HS-5 (cell line): ENCODE data around the gene MUC4.
"Not testable (repeated sequence)": the region's sequence is repeated elsewhere in the genome, so short reads cannot be mapped to it uniquely, and the experiment has no call there.

Source experiments
- DNase-seq: peaks from one replicate; pipeline ENCODE4 v3.0.0-alpha.2; 2012; ENCODE audit warnings: low read depth

MUC4 gene

DNA sequence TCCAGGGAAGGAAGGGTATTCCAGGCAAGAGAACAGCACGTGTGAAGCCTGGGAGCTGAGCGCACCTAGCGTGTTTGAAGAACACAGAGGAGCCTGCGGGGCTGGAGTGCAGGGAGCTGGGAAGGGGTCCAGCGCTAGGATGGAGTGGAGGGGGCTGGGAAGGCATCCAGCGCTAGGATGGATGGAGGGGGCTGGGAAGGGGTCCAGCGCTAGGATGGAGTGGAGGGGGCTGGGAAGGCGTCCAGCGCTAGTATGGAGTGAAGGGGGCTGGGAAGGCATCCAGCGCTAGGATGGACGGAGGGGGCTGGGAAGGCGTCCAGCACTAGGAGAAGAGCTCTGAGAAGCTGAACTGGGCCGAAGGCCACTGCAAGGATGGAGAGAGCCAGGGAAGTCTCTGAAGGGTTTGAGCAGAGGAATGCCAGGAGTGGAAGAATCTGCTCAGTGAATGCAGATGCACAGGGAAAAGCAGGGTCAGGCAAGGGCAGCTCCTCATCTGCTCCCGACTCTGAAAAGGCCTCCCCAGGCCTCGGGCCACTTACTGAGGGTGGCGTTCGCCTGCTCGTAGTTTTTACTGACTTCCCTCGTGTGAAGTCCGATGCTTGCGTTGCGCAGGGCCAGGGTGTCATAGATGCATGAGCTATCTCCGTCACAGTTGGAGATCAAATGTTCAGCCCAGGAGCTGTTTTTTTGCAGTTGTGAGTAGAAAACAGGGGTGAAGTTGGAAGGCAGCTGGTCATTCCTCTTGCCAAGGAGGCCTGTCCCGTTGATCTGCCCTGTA, 51.2 kb downstream of the MUC4 start:
- DNase-seq: no peak

DNA sequence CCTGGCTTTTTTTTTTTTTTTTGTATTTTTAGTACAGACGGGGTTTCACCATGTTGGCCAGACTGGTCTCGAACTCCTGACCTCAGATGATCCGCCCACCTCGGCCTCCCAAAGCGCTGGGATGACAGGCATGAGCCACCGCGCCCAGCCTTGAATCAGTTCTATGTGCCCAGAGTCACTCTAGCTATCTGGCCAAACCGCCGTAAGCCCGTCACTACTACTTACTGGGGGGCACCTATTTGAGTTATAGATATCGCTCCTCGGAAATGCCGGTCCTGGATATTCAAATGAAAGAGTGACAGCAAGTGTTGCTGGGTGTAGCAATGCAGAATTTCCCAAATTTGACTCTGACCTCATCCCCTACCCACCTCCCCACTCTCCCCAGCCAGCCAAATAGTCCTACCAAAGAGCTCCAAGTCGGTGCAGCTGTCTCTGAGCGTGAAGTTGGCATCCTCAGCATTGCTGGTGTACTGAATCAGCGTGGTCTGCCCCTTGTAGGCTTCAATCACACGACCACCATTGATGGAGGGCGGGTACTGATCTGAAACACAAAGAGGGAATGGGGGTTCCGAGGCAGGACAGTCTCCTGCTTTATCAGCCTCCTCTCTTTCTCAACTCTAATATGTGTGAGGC, 52.9 kb downstream of the MUC4 start:
- DNase-seq: no peak

DNA sequence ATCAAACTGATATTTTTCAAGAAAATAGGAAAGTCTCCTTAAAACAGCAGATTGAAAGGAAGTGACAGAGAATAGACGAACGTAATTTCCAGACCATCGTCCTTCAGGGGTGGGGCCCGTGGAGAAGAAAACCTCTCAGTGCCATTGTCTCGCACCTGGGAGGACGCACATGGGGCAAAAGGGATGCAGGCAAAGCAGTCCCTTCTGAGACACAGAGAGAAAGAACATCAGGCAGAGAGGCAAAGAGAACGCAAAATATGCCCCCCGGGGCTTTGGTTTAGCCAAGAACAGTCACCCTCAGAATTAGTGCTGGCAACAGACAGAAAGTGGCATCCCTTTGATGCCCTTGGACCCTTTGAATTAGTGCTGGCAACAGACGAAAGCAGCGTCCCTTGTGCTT, 53.9 kb downstream of the MUC4 start:
- no peak for DNase-seq

DNA sequence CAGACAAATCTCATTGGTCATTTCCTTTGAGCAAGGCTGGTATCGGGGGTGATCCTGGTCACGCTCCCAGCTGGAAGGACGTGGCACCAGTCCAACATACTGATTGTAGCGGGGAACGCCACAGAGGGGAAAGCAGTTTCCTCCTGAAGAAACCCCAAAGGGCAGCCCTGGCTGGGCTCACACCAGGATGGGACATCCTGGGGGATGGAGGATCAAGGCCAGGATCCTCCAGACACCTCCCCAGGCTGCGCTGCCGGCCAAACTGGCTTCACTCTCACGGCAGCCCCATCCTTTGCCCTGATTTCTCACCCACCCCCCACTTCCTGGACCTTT, 54.3 kb downstream of the MUC4 start:
- no peak for DNase-seq

DNA sequence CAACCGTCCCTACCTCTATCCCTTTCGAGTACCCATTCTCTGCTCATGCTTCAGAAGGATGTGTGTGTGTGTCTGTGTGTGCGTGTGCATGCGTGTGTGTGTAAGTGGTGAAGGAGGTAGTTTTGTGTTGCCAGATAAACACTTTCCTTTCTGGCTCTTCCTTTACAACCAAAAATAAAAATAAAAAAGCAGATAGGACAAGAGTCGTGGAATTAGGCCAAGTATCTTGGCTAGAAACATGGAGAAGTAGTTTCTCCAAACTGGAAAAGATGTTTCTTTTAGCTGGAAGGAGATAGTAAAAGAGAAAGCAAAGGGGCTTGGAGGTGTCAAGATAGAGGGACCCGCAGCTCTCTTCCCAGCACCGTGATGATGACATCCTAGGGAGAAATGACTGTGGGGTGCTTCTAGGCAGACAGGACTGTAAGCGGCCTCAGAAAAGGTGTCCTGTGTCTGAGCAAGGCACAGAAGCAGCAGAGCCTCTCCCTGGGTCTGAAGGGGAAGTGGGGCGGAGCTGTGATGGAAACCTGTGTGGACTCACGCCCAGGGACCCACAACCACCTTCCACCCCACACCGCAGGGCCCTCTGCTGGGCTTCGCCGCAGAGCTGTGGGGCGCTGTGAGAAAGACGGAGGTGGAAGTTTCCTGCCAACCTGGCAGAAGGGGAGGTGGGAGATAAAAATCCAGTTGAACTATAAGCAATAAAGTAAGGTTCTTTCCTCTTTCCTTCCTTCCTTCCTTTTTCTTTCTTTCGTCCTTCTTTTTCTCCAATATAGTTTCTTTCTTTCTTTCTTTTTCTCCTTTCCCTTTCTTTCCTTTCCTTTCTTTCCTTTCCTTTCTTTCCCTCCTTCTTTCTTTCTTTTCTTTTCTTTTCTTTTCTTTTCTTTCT, 55.7 kb downstream of the MUC4 start:
- DNase-seq: no peak

DNA sequence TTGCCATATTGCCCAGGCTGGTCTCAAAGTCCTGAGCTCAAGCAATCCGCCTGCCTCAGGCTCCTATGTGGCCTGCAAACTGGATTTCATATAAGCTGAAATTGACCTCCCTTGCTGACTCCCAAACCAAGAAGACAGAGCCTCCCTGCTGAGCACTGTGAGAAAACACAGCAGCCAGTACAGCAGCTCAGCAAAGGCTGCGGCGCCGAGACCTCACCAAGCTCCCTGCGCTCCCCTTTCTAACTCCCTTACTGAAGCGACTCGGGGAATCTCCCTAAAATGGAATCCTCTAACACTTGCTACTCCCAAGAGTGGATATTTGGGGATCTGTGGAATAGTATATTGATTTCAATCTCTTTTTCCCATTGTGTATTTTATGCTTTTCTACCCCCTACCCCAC, 56.3 kb downstream of the MUC4 start:
- DNase-seq: no peak

DNA sequence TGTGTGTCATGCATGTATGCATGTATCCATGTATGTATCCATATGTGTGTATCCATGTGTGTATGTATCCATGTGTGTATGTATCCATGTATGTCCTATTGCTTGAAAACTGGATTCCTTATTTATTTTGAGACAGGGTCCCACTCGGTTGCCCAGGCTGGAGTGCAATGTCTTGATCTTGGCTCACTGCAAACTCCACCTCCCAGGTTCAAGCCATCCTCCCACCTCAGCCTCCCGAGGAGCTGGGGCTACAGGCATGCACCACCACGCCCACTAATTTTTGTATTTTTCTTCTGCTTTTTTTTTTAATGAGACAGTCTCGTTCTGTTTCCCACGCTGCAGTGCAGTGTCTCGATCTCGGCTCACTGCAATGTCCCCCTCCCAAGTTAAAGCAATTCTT, 56.8 kb downstream of the MUC4 start:
- no peak for DNase-seq

DNA sequence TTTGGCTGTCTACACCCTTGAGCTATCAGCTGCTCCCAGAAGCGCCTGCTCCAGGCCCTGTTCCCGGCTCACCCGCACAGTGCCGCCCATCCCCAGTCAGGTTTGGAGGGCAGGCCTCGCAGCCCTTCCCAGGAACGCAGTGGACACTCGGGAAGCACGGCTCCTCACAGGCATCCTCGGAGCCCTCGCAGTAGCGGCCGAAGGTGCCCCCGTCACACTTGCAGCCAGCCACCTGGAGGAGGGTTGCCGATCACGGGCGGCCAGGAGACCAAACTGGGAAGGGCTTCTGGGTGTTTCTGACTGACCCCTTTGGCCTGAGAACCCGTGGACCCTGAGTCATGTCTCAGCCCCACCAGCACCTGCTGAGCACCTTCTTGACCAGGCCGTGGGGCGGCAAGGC, 57.6 kb downstream of the MUC4 start:
- no peak for DNase-seq

DNA sequence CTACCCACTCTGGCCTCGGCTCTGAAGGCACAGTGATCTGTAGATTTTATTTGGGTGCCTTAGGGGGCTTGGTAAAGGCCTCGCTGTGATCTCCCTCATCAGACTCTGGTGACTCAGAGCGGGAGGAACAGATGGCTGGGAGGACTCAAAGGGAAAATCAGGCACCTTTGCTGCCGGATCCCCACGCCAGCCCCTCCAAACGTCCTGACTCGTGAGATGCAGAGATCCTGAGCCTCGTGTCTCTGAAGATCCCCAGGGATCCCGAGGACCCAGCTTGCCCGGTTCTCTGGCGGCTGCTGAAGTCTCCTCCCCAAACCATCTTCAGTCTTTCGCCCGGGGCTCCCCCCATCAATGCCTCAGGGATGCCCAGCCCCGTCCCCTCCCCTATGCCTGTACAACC, 58.1 kb downstream of the MUC4 start:
- DNase-seq: no peak

DNA sequence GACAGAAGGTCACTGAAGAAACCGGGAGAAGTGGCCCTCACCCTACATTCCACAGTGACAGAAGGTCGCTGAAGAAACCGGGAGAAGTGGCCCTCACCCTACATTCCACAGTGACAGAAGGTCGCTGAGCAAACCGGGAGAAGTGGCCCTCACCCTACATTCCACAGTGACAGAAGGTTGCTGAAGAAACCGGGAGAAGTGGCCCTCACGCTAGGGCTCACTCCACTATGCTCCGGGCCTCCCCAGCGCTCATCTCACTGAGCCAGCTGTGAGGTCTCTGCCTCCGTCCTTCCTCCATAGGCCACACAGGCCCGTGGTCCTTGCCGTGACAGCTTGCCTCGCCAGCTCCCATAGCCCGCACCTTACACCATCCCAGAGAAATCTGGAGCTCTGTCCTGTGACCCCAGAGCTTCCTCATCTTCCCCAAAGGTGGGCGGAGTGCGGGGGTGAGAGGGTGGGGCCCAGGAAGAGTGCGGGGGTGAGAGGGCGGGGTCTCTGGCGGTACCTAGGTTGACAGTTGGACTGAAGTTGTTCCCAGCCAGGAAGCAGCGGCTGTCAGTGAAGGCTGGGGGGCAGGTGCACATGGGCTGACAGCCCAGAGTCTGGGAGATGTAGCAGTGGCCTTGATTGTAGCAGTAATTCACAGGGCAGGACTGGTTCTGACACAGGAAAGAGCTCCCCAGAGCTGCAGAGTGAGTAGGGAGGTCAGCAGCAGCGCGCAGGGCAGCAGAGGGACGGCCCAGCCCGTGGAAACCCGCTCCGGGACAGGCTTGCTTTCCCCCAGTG, 59.0 kb downstream of the MUC4 start:
- DNase-seq: no peak

DNA sequence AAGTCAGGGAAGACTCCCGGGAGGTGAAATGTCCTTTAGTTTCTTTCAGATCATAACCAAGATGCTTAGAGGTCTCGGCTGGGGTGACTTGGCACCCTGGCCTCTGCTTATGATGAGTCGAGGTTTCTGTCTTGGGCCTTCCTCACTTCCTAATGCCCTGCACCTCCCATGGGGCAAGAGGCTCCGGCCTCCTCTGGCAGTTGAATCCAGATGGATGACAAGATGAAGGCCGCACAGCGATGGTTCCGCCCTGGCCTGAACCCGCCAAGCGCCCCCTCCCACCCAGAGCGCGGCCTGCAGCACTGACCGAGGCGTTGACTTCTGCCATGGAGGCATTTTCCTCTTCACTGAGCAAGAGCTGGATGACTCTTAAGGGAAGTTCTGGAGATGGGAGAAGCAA, 59.7 kb downstream of the MUC4 start:
- DNase-seq: no peak

DNA sequence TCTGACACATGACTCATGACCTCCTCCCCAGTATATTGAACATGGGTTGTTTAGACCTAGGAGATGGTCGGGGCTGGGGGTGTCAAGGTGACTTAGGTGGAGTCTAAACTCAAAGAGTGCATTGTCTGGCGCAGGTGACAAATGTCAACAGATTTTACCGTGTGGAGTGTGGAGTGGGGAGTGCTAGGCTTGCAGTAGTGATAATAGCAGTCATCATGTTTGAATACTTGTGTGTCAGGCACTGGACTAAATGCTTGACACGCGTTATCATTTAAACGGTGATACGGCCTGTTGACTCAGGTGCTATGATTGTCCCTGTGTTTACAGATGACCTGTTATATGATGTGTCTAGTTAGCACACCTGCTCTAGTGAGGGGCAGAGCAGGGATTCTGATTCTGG, 60.2 kb downstream of the MUC4 start:
- no peak for DNase-seq

DNA sequence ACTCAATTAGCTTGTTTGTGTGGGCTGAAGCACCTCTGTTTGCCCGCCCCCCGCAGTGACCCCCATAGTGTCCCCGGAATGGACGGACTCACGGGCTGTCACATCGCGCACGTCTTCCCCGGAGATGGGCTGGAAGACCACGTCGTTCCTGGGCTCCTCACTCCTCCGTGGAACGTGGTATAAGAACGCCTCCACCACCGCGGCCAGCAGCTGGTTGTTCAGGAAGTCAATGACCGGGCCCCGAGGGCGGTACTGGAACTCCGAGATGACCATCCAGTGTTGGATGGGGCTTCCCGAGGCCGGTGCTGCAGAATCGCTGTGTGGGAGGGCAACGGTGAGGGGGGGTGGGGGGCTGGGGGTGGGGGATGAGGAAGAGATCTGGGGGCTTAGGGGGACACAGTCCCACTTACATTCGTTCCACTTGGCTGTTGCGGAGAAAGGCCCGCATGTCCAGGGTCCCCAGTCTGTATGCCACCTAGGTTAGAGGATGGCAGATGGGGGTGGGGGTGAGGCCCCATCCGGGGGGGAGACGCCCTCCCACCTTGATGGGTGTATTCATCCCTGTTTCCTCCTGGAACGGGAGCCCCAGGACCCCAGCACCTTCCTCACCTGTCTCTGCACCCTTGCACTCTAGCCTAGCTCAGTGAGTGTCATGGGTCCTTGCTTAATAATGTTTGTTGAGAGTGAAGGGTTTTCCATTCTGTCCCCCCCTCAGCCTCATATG, 60.8 kb downstream of the MUC4 start:
- no peak for DNase-seq

DNA sequence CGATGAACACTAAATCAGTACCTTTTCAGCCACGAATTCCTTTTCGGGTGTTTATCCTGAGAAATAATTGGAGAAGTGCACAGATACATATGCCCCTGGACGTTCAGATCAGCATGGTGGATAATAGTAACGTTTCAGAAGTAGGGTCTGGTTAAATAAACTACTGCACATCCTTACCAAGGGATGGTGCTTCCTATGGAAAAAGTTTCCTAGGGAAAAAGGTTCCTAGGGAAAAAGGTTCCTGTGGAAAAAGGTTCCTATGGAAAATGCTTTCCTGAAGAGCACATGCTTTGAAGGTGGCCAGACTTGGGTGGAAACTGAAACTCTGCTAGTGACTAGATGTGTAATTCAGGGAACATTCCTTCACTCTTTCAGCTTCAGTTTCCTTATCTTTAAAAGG, 62.6 kb downstream of the MUC4 start:
- DNase-seq: not testable (repeated sequence)

DNA sequence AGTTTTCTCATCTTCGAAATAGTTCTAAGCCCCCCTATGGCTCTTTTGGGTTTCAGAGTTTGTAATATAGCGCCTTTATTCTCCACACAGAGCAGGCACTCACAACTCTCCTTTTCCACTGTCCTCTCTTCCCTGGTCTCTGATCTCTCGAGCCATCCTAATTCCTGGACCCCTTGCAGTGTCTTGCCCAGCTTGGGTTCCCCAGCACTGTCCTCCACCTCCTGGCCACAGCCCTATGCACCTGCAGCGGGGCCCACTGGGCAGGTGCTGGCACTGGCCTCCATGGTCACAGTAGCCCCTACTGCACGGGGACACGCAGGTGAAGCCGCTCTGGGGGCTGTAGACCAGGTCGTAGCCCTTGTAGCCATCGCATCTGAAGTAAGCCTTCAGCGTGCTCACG, 63.1 kb downstream of the MUC4 start:
- DNase-seq: no peak

DNA sequence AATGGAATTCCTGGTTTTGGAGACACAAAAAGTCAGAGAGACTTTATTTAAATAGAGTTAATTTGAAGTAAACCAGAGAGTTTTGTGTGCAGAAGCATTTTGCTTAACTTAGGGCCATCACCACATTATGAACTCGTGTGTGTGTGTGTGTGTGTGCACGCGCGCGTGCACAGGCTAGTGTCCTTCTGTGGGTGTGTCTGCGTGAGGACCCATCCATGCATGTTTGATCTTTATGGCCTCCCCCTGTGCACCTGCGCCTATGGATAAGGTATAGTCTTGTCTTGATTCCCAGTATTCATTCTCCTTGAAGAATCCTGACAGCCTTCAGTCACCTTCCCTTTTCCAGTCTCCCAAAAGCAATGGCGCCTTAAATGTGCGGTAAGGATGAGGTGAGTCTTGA, 65.0 kb downstream of the MUC4 start:
- no peak for DNase-seq

DNA sequence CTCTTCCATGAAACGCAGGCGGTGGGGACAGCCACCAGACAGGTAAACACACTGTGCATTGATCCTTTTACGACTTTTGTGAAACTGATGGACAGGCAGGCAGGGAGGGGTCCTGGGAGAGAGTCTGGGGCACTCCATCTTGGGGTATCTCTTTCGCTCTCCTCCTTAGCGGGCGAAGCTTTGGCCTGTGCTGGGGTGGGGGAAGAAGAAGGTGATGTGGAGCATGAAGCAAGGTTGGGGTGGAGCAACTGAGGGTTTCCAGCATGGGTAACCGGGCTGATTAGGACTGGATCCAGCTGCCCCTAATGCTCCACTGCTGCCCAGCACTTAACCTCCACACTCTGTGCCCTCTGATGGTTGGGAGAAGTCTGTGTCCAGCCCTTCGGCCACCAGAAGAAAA, 65.4 kb downstream of the MUC4 start:
- DNase-seq: no peak

DNA sequence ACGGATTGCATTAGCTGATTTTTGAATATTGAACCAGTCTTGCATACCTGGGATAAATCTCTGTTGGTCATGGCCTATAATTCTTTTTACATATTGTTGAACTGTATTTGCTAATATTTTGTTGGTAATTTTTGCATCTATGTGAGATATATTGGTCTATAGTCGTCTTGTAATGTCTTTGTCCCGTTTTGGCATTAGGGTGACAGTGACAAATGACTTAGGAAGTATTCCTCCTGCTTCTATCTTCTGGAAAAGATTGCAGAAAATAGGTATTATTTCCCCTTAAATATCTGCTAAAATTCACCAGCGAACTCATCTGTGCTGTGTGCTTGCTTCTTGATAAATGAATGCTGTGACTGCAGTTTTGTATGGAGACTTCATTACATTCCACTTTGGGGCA, 67.3 kb downstream of the MUC4 start:
- no peak for DNase-seq

DNA sequence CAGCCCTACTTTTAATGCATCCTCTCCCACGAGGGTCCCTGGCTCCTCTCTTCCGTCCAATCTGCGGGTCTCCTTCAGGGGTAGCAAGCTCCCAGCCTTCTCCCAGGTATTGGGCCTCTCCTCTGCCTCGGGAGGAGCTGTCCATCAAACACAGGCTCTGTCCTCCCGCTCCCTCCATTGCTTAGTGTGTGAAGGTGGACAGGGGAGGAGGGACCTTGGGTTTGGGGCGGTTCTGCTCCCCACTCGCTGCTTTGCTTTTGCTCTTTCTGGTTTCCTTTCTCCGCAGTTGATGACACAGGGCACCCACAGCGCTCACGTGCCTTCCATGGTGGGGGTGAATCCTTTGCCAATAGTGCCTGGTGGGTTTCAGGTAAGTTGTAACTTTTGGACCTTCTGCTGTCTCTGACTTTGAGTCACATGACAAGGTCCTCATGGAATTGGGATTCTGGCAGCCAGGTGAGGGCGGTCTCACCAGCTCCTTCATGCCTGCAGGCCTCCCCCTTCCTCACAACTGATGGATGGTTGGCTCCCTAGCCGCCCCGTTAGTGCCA, 72.1 kb downstream of the MUC4 start:
- no peak for DNase-seq

DNA sequence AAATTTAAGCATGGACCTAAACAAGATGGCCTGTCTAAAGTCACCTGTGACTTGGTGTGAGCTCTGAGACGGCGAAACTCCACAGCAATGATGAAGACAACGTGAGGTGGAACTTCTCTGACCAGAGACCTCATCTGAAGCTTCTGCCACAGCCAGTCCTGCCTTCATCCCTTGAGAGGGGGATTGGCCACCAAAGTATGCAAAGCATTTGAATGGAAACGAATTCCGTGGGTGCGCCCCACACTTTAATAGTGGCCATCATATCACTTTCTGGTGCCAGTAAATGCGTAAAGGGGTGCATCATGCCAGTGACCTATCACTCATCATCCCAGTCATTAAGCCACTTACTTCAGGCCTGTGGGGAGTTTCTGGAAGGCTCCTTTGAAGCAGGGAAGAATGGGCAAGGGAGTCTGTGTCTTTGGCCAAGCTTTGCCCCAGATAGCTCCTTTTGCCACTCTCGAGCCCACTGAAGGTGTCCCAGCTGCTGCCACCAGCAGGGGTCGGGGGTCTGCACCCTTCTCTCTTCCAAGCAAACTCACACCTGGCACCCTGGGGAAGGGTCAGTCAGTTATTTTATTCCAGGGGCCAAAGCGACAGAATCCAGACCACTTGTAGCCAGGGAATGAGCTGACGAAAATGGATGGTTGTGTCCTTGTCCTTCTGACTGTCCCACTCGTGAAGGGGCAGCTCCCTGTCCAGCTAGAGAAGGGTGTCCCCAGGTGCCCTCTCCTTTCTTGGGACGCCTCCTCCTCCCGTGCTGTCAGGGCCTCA, 73.3 kb downstream of the MUC4 start:
- DNase-seq: no peak

DNA sequence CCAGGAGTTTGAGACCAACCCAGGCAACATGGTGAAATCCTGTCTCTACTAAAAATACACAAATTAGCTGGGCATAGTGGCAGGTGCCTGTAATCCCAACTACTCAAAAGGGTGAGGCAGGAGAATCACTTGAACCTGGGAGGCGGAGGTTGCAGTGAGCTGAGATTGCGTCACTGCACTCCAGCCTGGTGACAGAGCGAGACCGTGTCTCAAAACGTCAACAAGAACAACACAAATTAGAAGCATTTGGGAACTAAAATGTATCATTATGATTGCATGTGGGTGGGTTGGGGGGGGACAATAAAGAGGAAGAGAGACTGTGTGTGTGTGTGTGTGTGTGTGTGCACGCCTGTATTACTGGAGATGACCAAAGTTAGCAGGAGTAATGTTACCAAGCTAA, 73.9 kb downstream of the MUC4 start:
- not testable (repeated sequence) for DNase-seq
